Keratinocyte (primary cell): ENCODE data around the gene HLA-DMA.

Experiments used
- EZH2 ChIP-seq: IDR thresholded peaks from one replicate; pipeline ENCODE4 v1.6.1; 2012; ENCODE audit warnings: inconsistent platforms, mild to moderate bottlenecking, low read length, moderate library complexity
- TF ChIP-seq, protein P1 (sequence below), 3 experiments: IDR thresholded peaks in 1 of 3; conservative IDR thresholded peaks in 1 of 3; optimal IDR thresholded peaks in 1 of 3; 2 replicates in 2 of 3; 3 replicates in 1 of 3; pipeline versions ENCODE3 to v1.5.1; 2011; ENCODE audit warnings: low read length in 3 of 3, mild to moderate bottlenecking in 3 of 3, moderate library complexity in 2 of 3, control low read depth in 1 of 3, inconsistent platforms in 1 of 3; ENCODE audit not compliant: insufficient read depth in 2 of 3; ENCODE audit errors: extremely low read depth in 1 of 3

DNA sequence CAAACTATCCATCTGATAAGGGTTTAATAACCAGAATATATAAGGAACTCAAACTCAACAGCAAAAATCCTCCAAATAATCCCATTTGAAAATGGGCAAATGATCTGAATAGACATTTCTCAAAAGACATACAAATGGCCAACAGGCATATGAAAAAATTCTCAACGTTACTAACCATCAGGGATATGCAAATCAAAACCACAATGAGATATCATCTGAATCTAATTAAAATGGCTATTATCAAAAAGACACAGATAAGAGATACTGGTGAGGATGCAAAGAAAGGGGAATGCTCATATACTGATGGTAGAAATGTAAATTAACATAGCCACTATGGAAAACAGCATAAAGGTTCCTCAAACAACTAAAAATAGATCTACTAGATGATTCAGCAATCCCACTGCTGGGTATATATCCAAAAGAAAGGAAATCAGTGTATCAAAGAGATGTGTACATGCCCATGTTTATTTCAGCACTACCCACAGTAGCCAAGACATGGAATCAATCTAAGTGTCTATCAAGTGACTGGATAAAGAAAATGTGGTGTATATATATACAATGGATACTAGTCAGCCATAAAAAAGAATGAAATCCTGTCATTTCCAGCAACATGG, 9.4 kb upstream of the HLA-DMA start:
- TF ChIP-seq, protein P1, sequence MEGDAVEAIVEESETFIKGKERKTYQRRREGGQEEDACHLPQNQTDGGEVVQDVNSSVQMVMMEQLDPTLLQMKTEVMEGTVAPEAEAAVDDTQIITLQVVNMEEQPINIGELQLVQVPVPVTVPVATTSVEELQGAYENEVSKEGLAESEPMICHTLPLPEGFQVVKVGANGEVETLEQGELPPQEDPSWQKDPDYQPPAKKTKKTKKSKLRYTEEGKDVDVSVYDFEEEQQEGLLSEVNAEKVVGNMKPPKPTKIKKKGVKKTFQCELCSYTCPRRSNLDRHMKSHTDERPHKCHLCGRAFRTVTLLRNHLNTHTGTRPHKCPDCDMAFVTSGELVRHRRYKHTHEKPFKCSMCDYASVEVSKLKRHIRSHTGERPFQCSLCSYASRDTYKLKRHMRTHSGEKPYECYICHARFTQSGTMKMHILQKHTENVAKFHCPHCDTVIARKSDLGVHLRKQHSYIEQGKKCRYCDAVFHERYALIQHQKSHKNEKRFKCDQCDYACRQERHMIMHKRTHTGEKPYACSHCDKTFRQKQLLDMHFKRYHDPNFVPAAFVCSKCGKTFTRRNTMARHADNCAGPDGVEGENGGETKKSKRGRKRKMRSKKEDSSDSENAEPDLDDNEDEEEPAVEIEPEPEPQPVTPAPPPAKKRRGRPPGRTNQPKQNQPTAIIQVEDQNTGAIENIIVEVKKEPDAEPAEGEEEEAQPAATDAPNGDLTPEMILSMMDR (optimal IDR thresholded peaks at IDR 0.05 in 1 of 3, IDR thresholded peaks at IDR 0.05 in 1 of 3, conservative IDR thresholded peaks at IDR 0.05 in 1 of 3; ENCODE audit: extremely low read depth in 1 of 3, insufficient read depth in 2 of 3, low read length in 3 of 3): no peak
- TF ChIP-seq EZH2: no peak
